Measurements from ENCODE around the gene IGF1R. TPM values are rescaled to one million over a fixed set of nuclear protein-coding genes. Genes with fewer than 3 reads are reported as not detected.

IGF1R gene
- total RNA-seq, 4 donors from 2014 or later: 31.6 to 87.8 (median 60.0) TPM

DNA sequence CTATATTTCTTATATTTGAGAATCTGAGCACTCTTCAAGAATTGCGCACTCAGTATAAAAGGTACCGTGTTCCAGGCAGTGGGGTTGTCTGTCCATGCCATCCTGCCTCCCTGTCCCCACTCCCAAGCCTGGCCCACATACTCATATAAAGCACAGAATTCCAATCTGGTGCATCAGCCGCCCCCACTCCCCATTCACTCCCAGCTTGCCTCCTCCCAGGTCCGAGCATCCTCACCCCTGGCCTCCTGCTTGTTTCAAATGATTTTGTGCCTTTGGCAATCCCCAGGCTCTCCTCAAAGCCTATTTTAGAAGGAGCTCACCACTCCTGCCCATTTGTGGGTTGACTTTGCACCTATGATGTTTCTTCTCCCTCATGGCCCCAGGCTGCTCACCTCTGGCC, 22.2 kb upstream of the IGF1R start:
- TF ChIP-seq POLR2AphosphoS5 (IDR thresholded peaks at IDR 0.05) (no peak), EP300 (IDR thresholded peaks at IDR 0.05) (no peak), POLR2A (IDR thresholded peaks at IDR 0.05) (no peak)
- TF ChIP-seq, protein P1, sequence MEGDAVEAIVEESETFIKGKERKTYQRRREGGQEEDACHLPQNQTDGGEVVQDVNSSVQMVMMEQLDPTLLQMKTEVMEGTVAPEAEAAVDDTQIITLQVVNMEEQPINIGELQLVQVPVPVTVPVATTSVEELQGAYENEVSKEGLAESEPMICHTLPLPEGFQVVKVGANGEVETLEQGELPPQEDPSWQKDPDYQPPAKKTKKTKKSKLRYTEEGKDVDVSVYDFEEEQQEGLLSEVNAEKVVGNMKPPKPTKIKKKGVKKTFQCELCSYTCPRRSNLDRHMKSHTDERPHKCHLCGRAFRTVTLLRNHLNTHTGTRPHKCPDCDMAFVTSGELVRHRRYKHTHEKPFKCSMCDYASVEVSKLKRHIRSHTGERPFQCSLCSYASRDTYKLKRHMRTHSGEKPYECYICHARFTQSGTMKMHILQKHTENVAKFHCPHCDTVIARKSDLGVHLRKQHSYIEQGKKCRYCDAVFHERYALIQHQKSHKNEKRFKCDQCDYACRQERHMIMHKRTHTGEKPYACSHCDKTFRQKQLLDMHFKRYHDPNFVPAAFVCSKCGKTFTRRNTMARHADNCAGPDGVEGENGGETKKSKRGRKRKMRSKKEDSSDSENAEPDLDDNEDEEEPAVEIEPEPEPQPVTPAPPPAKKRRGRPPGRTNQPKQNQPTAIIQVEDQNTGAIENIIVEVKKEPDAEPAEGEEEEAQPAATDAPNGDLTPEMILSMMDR (IDR thresholded peaks at IDR 0.05): no peak
- Histone ChIP-seq H3K4me1 (no peaks in the 10 kb centered on the region), H3K36me3 (no peaks in the 10 kb centered on the region), H3K27me3 (peaks cover 68% of the 10 kb centered on the region), H3K4me3 (no peak overlapping the region), H3K27ac (no peak overlapping the region), H3K9me3 (no peaks in the 10 kb centered on the region)
- WGBS, 2 donors (ENCODE audit: low coverage in 1 of 2): 76 to 90% methylated on average over 3 to 4 of the region's 4 CpGs
- ATAC-seq: no peak

DNA sequence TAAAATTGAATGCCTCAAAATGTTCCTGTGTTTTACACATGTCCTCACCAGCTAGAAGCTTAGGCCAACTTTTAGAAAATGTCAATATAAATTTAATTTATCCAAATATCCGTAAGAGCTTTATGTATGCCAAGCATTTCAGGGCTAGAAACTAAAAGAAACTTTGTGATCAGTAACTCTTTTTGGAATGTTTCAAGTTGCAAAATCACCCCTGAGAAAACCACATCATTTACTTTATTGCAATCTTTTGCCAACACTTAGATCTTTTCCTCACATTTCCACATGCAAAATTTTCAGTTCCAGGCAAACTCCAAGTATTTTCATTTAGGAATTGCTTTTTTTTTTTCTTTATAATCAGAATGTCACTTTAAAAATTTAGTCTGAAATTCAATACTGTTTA, 20.1 kb upstream of the IGF1R start:
- ATAC-seq: no peak
- 83 to 89% methylated on average over 1 of the region's 1 CpG for WGBS, 2 donors (ENCODE audit: low coverage in 1 of 2)
- no peak overlapping the region for H3K4me3 ChIP-seq

DNA sequence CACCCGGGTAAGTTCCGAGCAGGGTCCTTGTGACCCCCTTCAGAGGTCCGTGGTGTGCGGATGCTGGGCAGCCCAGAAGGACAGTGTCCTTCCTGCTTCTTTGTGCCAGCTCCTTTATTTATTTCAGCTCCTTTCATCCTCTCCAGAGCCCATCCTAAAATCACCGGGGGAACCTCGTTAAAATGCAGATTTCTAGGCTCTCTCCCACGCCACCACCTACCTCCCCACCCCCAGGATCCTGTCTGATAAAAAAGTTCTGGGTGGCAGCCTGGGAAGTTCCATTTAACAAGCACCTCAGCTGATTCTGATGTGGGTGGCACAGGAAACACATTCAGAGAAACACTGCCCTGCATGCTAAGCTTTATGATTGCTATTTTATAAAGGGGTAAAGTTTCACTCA, 12.5 kb upstream of the IGF1R start:
- no peaks in the 10 kb centered on the region for H3K4me1 ChIP-seq
- WGBS, 2 donors (ENCODE audit: low coverage in 1 of 2): 70 to 83% methylated on average over 2 to 3 of the region's 7 CpGs

More for the DNA sequence above, 20.1 kb upstream of the IGF1R start:
- Histone ChIP-seq H3K4me1 (no peaks in the 10 kb centered on the region), H3K27me3 (peaks cover 53% of the 10 kb centered on the region), H3K9me3 (no peaks in the 10 kb centered on the region), H3K36me3 (no peaks in the 10 kb centered on the region), H3K27ac (no peak overlapping the region)
- no peak for TF ChIP-seq POLR2AphosphoS5 (IDR thresholded peaks at IDR 0.05)

DNA sequence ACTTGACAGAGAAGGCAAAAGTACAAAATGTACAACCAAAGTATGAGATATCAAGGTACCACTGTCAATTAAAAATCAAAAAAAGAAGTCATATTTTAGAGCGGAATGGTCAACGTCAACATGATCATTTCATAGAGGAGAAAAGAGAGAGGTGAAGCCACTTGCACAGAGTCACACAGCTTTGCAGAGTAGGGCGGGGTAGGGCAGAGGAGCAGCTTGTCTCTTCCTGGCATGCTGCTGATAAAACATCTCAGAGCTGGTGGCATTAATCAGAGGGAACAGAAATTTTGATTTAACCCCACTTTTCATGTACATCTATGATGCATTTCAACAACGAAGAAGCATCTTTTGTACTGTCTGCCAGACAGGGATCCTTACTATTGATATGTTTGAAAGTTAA, 5.2 kb upstream of the IGF1R start:
- Histone ChIP-seq H3K4me1 (peaks cover 0 to 10% (median 0%) of the 10 kb centered on the region in 3 donors), H3K9me3 (no peaks in the 10 kb centered on the region), H3K27ac (no peak overlapping the region), H3K27me3 (peaks cover 21% of the 10 kb centered on the region), H3K36me3 (no peaks in the 10 kb centered on the region), H3K4me3 (no peak overlapping the region)
- no peak for ATAC-seq
- 84 to 88% methylated on average over 4 of the region's 4 CpGs for WGBS, 2 donors (ENCODE audit: low coverage in 1 of 2)
- no peak for TF ChIP-seq EP300 (IDR thresholded peaks at IDR 0.05)
- TF ChIP-seq POLR2A (IDR thresholded peaks at IDR 0.05): no peak
- TF ChIP-seq, protein P1 (IDR thresholded peaks at IDR 0.05): no peak
- no peak for TF ChIP-seq POLR2AphosphoS5 (IDR thresholded peaks at IDR 0.05)

More for the DNA sequence above, 12.5 kb upstream of the IGF1R start:
- Histone ChIP-seq H3K9me3 (no peaks in the 10 kb centered on the region), H3K27ac (no peak overlapping the region), H3K4me3 (no peak overlapping the region), H3K36me3 (no peaks in the 10 kb centered on the region), H3K27me3 (peaks cover 28% of the 10 kb centered on the region)
- TF ChIP-seq POLR2AphosphoS5 (IDR thresholded peaks at IDR 0.05): no peak
- TF ChIP-seq, protein P1 (IDR thresholded peaks at IDR 0.05): no peak
- no peak for TF ChIP-seq POLR2A (IDR thresholded peaks at IDR 0.05)
- TF ChIP-seq EP300 (IDR thresholded peaks at IDR 0.05): no peak
- ATAC-seq: no peak

DNA sequence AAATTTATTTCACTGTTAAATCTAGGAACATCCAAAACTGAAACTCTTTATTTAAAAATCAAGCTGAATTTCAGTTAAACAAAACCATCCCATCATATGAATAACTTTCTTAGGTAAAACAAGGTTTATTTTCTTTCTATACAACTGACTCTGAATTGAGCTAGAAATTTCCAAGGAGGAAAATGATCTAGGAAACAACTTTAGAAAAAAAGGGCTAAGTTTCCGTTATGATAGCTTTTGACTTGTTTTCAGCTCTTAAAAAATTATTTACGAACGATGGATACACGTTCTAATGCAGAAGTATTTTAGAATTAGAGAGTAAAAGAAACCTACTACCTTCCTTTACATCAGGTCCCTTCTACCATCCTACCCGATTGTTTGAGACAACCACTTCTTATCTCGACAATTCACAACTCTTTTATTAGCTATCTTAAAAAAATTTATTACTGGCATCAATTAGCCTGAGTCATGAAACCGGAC, 1.8 kb upstream of the IGF1R start:
- 3 to 11% methylated on average over 7 of the region's 7 CpGs for WGBS, 2 donors (ENCODE audit: low coverage in 1 of 2)
- TF ChIP-seq POLR2A (IDR thresholded peaks at IDR 0.05) (no peak), POLR2AphosphoS5 (IDR thresholded peaks at IDR 0.05) (no peak), EP300 (IDR thresholded peaks at IDR 0.05) (no peak)
- TF ChIP-seq, protein P1 (IDR thresholded peaks at IDR 0.05): no peak
- H3K4me3 ChIP-seq: peak overlapping the region; percentile 58 to 67
- H3K27me3 ChIP-seq: peaks cover 21% of the 10 kb centered on the region
- no peaks in the 10 kb centered on the region for H3K9me3 ChIP-seq
- peaks cover 0 to 17% (median 0%) of the 10 kb centered on the region in 3 donors for H3K4me1 ChIP-seq
- peak overlapping the region in 3 of 4 donors; percentile 93 to 98 (median 95) for H3K27ac ChIP-seq
- no peaks in the 10 kb centered on the region for H3K36me3 ChIP-seq
- ATAC-seq: no peak
